IMR-90 (cell line): Measurements from ENCODE around the gene ATG7. TPM values are rescaled to one million over a fixed set of nuclear protein-coding genes. Genes with fewer than 3 reads are reported as not detected.
A peak's percentile ranks its signal among the peaks of the same experiment; 100 is the strongest.

ENCODE experiments used
- ATAC-seq: fragments of 200-7000 bp; cut with Tn5 transposase; 2 replicates; pipeline ENCODE4 v1.9.1; 2020; ENCODE audit warnings: low read depth, mild to moderate bottlenecking, moderate library complexity
- BruUV-seq: library from RNA; stranded (reverse); fragments of 400-500 nt; replicated peaks from 2 replicates; lab custom pipeline; 2021; lab: Mats Ljungman, UMichigan
- CTCF ChIA-PET: fragments of 300-600 bp; formaldehyde crosslinking; extraction: SDS; loops from one replicate; lab custom pipeline; 2021; ENCODE audit warnings: antibody characterized with exemption; lab: Yijun Ruan, JAX
- POLR2A ChIA-PET: fragments of 300-600 bp; sonication (Branson Sonifier 250); formaldehyde crosslinking; loops from one replicate; lab custom pipeline; 2022; ENCODE audit warnings: antibody characterized with exemption; ENCODE audit not compliant: unreplicated experiment; lab: Charles Lee
- DNase-seq: peaks from one replicate; pipeline ENCODE4 v3.0.0; 2013
- H2AFZ ChIP-seq: replicated peaks from 2 replicates; pipeline ENCODE3; 2013; ENCODE audit warnings: low read length, mild to moderate bottlenecking; ENCODE audit not compliant: poor library complexity
- H2AK5ac ChIP-seq: 2 replicates; pipeline ENCODE4 v1.6.1; 2013; ENCODE audit warnings: low read depth, low read length, inconsistent platforms
- H2AK9ac ChIP-seq: replicated peaks from 2 replicates; pipeline ENCODE3; 2013; ENCODE audit warnings: mild to moderate bottlenecking, low read depth, low read length, moderate library complexity; ENCODE audit not compliant: poor library complexity
- H2BK120ac ChIP-seq: 2 replicates; pipeline ENCODE4 v1.6.1; 2013; ENCODE audit warnings: low read depth, low read length, inconsistent platforms
- H2BK15ac ChIP-seq: 3 replicates; pipeline ENCODE4 v1.6.1; 2013; ENCODE audit warnings: low read depth, low read length, inconsistent platforms
- H2BK20ac ChIP-seq: 2 replicates; pipeline ENCODE4 v1.6.1; 2013; ENCODE audit warnings: low read depth, mild to moderate bottlenecking, inconsistent platforms, low read length, moderate library complexity
- H2BK5ac ChIP-seq: 2 replicates; pipeline ENCODE4 v1.6.1; 2013; ENCODE audit warnings: mild to moderate bottlenecking, low read depth, low read length, inconsistent platforms; ENCODE audit not compliant: poor library complexity, severe bottlenecking
- H3K14ac ChIP-seq: replicated peaks from 2 replicates; pipeline ENCODE4 v1.6.1; 2013; ENCODE audit warnings: low read depth, low read length, inconsistent platforms
- H3K18ac ChIP-seq: 2 replicates; pipeline ENCODE4 v1.6.1; 2013; ENCODE audit warnings: low read depth, low read length, control low read depth
- H3K23ac ChIP-seq: 2 replicates; pipeline ENCODE4 v1.6.1; 2013; ENCODE audit warnings: low read depth, low read length, inconsistent platforms
- H3K27ac ChIP-seq: 2 replicates; pipeline ENCODE4 v1.5.1; 2013; ENCODE audit warnings: mild to moderate bottlenecking, control low read depth, low read length; ENCODE audit not compliant: insufficient read depth
- H3K27me3 ChIP-seq: 2 replicates; pipeline ENCODE4 v1.6.1; 2013; ENCODE audit warnings: low read length; ENCODE audit not compliant: control insufficient read depth, insufficient read depth
- H3K36me3 ChIP-seq: 2 replicates; pipeline ENCODE4 v1.6.1; 2013; ENCODE audit warnings: low read length, mixed read lengths; ENCODE audit not compliant: control insufficient read depth, insufficient read depth
- H3K4ac ChIP-seq: 2 replicates; pipeline ENCODE4 v1.6.1; 2013; ENCODE audit warnings: low read depth, low read length, inconsistent platforms
- H3K4me1 ChIP-seq: 2 replicates; pipeline ENCODE4 v1.6.1; 2013; ENCODE audit warnings: low read length, mixed read lengths; ENCODE audit not compliant: control insufficient read depth, insufficient read depth
- H3K4me2 ChIP-seq: 2 replicates; pipeline ENCODE4 v1.6.1; 2013; ENCODE audit warnings: low read depth, mild to moderate bottlenecking, control low read depth, low read length, moderate library complexity
- H3K4me3 ChIP-seq: 2 replicates; pipeline ENCODE4 v1.5.1; 2013; ENCODE audit warnings: low read depth, mild to moderate bottlenecking, control low read depth, low read length, moderate library complexity; ENCODE audit not compliant: insufficient read depth
- H3K56ac ChIP-seq: 2 replicates; pipeline ENCODE4 v1.6.1; 2013; ENCODE audit warnings: low read length, inconsistent platforms; ENCODE audit not compliant: insufficient read depth; ENCODE audit errors: extremely low read depth
- H3K79me1 ChIP-seq, 2 experiments: 2 replicates each; pipeline ENCODE4 v1.6.1; 2013; ENCODE audit warnings: low read length in 2 of 2, inconsistent platforms in 1 of 2, low read depth in 1 of 2
- H3K9ac ChIP-seq: 2 replicates; pipeline ENCODE4 v1.6.1; 2013; ENCODE audit warnings: low read depth, low read length, control low read depth
- H3K9me1 ChIP-seq: 2 replicates; pipeline ENCODE4 v1.6.1; 2013; ENCODE audit warnings: low read length, inconsistent platforms; ENCODE audit not compliant: insufficient read depth
- H3K9me3 ChIP-seq: 2 replicates; pipeline ENCODE4 v1.6.1; 2013; ENCODE audit warnings: low read length; ENCODE audit not compliant: control insufficient read depth, insufficient read depth
- H4K20me1 ChIP-seq: 2 replicates; pipeline ENCODE4 v1.6.1; 2013; ENCODE audit warnings: low read length, inconsistent platforms; ENCODE audit not compliant: insufficient read depth
- H4K5ac ChIP-seq: 2 replicates; pipeline ENCODE4 v1.6.1; 2013; ENCODE audit warnings: mild to moderate bottlenecking, low read depth, low read length, control low read depth
- H4K8ac ChIP-seq, 2 experiments: 2 replicates each; pipeline ENCODE4 v1.6.1; 2013; ENCODE audit warnings: low read depth in 2 of 2, low read length in 2 of 2, control low read depth in 1 of 2, inconsistent platforms in 1 of 2
- H4K91ac ChIP-seq: 2 replicates; pipeline ENCODE4 v1.6.1; 2013; ENCODE audit warnings: low read depth, low read length, inconsistent platforms; ENCODE audit not compliant: insufficient read depth
- BHLHE40 ChIP-seq: fragments of 150-350 bp; IDR thresholded peaks from 2 replicates; pipeline ENCODE4 v1.6.1; 2016; ENCODE audit warnings: mild to moderate bottlenecking, low read depth, low read length
- CEBPB ChIP-seq: IDR thresholded peaks from 2 replicates; pipeline ENCODE4 v1.6.1; 2012; ENCODE audit warnings: low read depth, low read length, improper control_type of control experiment
- CTCF ChIP-seq: conservative IDR thresholded peaks from 2 replicates; pipeline ENCODE4 v1.5.1; 2012; ENCODE audit warnings: mild to moderate bottlenecking, low read depth, low read length, improper control_type of control experiment
- FOS ChIP-seq: fragments of 150-350 bp; IDR thresholded peaks from 2 replicates; pipeline ENCODE4 v1.6.1; 2016; ENCODE audit warnings: low read depth, low read length
- MXI1 ChIP-seq: IDR thresholded peaks from 2 replicates; pipeline ENCODE4 v1.6.1; 2012; ENCODE audit warnings: low read depth, mild to moderate bottlenecking, low read length, moderate library complexity, borderline replicate concordance
- NFE2L2 ChIP-seq: fragments of 150-350 bp; IDR thresholded peaks from 2 replicates; pipeline ENCODE4 v1.6.1; 2016; ENCODE audit warnings: low read depth, mild to moderate bottlenecking, low read length
- POLR2A ChIP-seq: IDR thresholded peaks from 2 replicates; pipeline ENCODE4 v1.6.1; 2012; ENCODE audit warnings: mild to moderate bottlenecking, low read depth, low read length
- RAD21 ChIP-seq: IDR thresholded peaks from 2 replicates; pipeline ENCODE4 v1.6.1; 2012; ENCODE audit warnings: low read length, improper control_type of control experiment
- RCOR1 ChIP-seq: IDR thresholded peaks from 2 replicates; pipeline ENCODE4 v1.6.1; 2012; ENCODE audit warnings: mild to moderate bottlenecking, low read length, improper control_type of control experiment; ENCODE audit not compliant: insufficient replicate concordance
- RFX5 ChIP-seq: IDR thresholded peaks from 2 replicates; pipeline ENCODE4 v1.8.0; 2012; ENCODE audit warnings: low read depth, mild to moderate bottlenecking, low read length, moderate library complexity
- SMC3 ChIP-seq: fragments of 150-350 bp; IDR thresholded peaks from 2 replicates; pipeline ENCODE4 v1.6.1; 2016; ENCODE audit warnings: low read depth, mild to moderate bottlenecking, antibody characterized with exemption, low read length, moderate library complexity
- WGBS, 2 experiments: methylation state at CpG; one replicate each; pipeline versions ENCODE4 v1.1.5 to v1.1.7; 2013; ENCODE audit warnings: missing lambda C conversion rate in 2 of 2; ENCODE audit not compliant: insufficient read length in 1 of 2; ENCODE audit errors: extremely low coverage in 2 of 2; 5-methylcytosine and 5-hydroxymethylcytosine counted together
- dilution Hi-C: fragments of 300-500 bp; cut with HindIII; formaldehyde crosslinking; loops from one replicate; pipeline ENCODE4 v1.14.3; 2018; ENCODE audit warnings: low sequenced_read_pairs; ENCODE audit not compliant: unreplicated experiment
- in situ Hi-C: fragments of 300-500 bp; cut with MboI; formaldehyde crosslinking; loops from 3 replicates; pipeline ENCODE4 v1.14.3; 2019; ENCODE audit warnings: low sequenced_read_pairs, inconsistent platforms, mixed read lengths
- intact Hi-C: fragments of 100-400 bp; cut with micrococcal nuclease; formaldehyde crosslinking; loops from 2 replicates; pipeline ENCODE4 v1.10.0; 2022
- polyA plus RNA-seq, 3 experiments: library from polyadenylated mRNA; depleted of rRNA; stranded (reverse); fragments of >200 nt; gene quantifications; 2 replicates each; pipeline ENCODE4 v1.2.3, GENCODE V29; 2012; ENCODE audit warnings: low replicate concordance in 1 of 3
- total RNA-seq: library from RNA; depleted of rRNA; stranded (reverse); fragments of >200 nt; gene quantifications from 2 replicates; pipeline ENCODE4 v1.2.3, GENCODE V29; 2012
- TF ChIP-seq, protein P1 (sequence below): fragments of 150-350 bp; IDR thresholded peaks from 2 replicates; pipeline ENCODE4 v1.6.1; 2017; ENCODE audit warnings: mild to moderate bottlenecking, antibody characterized with exemption, low read length, low read depth

ATG7 gene
- total and polyA plus RNA-seq, 2 of the 4 experiments (the other 2 are of a cell fraction) = 15.6 to 51.4 TPM

GRCh38 chr3:11498177-11498576, 226.0 kb downstream of the ATG7 start:
- peak overlapping the region; percentile 75; the same call in 2 of the 3 replicates for H2BK15ac ChIP-seq
- peak overlapping the region; percentile 78 for H2BK20ac ChIP-seq
- TF ChIP-seq POLR2A (no peak), CEBPB (no peak), FOS (no peak), RFX5 (no peak), BHLHE40 (no peak), MXI1 (no peak), SMC3 (no peak), RAD21 (no peak), RCOR1 (no peak), NFE2L2 (no peak), CTCF (no peak)
- TF ChIP-seq, protein P1, sequence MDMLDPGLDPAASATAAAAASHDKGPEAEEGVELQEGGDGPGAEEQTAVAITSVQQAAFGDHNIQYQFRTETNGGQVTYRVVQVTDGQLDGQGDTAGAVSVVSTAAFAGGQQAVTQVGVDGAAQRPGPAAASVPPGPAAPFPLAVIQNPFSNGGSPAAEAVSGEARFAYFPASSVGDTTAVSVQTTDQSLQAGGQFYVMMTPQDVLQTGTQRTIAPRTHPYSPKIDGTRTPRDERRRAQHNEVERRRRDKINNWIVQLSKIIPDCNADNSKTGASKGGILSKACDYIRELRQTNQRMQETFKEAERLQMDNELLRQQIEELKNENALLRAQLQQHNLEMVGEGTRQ = no peak
- H3K23ac ChIP-seq = peak overlapping the region; percentile 44
- no peak overlapping the region for H3K9ac ChIP-seq
- H3K14ac ChIP-seq = peak overlapping the region; percentile 47; the same call in 1 of the 2 replicates
- H3K9me1 ChIP-seq = peaks cover 13% of the 10 kb centered on the region
- H4K20me1 ChIP-seq = no peaks in the 10 kb centered on the region
- peaks cover 0 to 23% of the 10 kb centered on the region in 2 experiments; a peak in 2 of 4 replicates for H3K79me1 ChIP-seq
- peaks cover 13% of the 10 kb centered on the region for H3K4me1 ChIP-seq
- peak overlapping the region; percentile 58 for H3K18ac ChIP-seq
- H2AK5ac ChIP-seq = peak overlapping the region; percentile 57; the same call in 1 of the 2 replicates
- POLR2A ChIA-PET = no interaction called here
- CTCF ChIA-PET = no interaction called here
- H2BK5ac ChIP-seq = peak overlapping the region; percentile 58
- H3K36me3 ChIP-seq = no peaks in the 10 kb centered on the region
- peak overlapping the region; percentile 16 to 80; a peak in 2 of 4 replicates for H4K8ac ChIP-seq
- peak overlapping the region; percentile 95 for H4K91ac ChIP-seq
- 83% methylated on average over 1 of the region's 2 CpGs; no CpG with 5 or more reads in 1 of the 2 experiments for WGBS, 2 experiments
- H3K4me2 ChIP-seq = peak overlapping the region; percentile 11; the same call in 1 of the 2 replicates
- H3K27ac ChIP-seq = peak overlapping the region; percentile 65; the same call in 1 of the 2 replicates
- in situ Hi-C loops = no loop called here
- no peaks in the 10 kb centered on the region for H3K9me3 ChIP-seq
- H2AFZ ChIP-seq = peak overlapping the region; percentile 61
- DNase-seq (no peak), ATAC-seq (no peak)
- peak overlapping the region; percentile 21 for H2AK9ac ChIP-seq
- intact Hi-C loops = no loop called here
- H3K27me3 ChIP-seq = no peaks in the 10 kb centered on the region
- H3K56ac ChIP-seq = peak overlapping the region; percentile 44; the same call in 1 of the 2 replicates
- H3K4ac ChIP-seq = peak overlapping the region; percentile 74
- no peak overlapping the region for H3K4me3 ChIP-seq
- peak overlapping the region; percentile 93 for H2BK120ac ChIP-seq
- no TSS peak for BruUV-seq
- dilution Hi-C loops = no loop called here
- H4K5ac ChIP-seq = peak overlapping the region; percentile 52
